Breast epithelium (tissue), 3 donors: ENCODE results near the gene LRRC37A.
"Not testable (repeated sequence)": the region's sequence is repeated elsewhere in the genome, so short reads cannot be mapped to it uniquely, and the experiment has no call there.

ENCODE experiments used
- POLR2A ChIP-seq: fragments of 450-650 bp; IDR thresholded peaks from one replicate; pipeline ENCODE4 v1.6.1; 2016; ENCODE audit warnings: antibody characterized with exemption, mild to moderate bottlenecking, moderate library complexity
- TF ChIP-seq, protein P1 (sequence below), 3 donors: fragments of 450-650 bp; IDR thresholded peaks; one replicate each; pipeline ENCODE4 v1.5.1; 2016 to 2017; ENCODE audit warnings: antibody characterized with exemption in 3 of 3, mild to moderate bottlenecking in 3 of 3, moderate library complexity in 3 of 3

DNA sequence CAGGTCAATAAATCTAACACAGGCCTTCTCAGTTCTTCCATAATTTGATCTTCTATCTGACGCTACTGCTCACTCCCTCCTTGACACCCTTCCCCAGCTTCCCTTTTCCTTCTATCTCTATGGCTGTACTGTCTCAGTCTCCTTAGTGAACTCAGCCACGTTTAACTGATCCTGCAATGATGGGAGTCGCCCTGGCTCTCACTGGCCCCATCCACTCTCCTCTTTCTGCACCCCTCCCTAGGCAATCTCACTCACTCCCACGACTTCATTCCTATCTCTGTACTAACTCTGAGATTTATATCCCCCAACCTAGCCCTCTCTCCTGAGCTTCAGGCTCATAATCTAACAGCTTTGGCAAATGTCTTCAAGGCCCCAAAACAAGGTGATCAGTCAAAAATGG is 58.9 kb downstream of the LRRC37A start:
- TF ChIP-seq, protein P1, sequence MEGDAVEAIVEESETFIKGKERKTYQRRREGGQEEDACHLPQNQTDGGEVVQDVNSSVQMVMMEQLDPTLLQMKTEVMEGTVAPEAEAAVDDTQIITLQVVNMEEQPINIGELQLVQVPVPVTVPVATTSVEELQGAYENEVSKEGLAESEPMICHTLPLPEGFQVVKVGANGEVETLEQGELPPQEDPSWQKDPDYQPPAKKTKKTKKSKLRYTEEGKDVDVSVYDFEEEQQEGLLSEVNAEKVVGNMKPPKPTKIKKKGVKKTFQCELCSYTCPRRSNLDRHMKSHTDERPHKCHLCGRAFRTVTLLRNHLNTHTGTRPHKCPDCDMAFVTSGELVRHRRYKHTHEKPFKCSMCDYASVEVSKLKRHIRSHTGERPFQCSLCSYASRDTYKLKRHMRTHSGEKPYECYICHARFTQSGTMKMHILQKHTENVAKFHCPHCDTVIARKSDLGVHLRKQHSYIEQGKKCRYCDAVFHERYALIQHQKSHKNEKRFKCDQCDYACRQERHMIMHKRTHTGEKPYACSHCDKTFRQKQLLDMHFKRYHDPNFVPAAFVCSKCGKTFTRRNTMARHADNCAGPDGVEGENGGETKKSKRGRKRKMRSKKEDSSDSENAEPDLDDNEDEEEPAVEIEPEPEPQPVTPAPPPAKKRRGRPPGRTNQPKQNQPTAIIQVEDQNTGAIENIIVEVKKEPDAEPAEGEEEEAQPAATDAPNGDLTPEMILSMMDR (IDR thresholded peaks at IDR 0.05) = not testable (repeated sequence)
- not testable (repeated sequence) for TF ChIP-seq POLR2A
